Ishikawa (cell line): Measurements from ENCODE around the gene MID1.

ENCODE experiments used
- CEBPB ChIP-seq: IDR thresholded peaks from 2 replicates; pipeline ENCODE4 v1.6.1; 2012
- CREB1 ChIP-seq: IDR thresholded peaks from 2 replicates; pipeline ENCODE4 v1.6.1; 2012; ENCODE audit warnings: low read depth
- EP300 ChIP-seq: IDR thresholded peaks from 2 replicates; pipeline ENCODE4 v1.6.1; 2012; ENCODE audit warnings: borderline replicate concordance
- MAX ChIP-seq: IDR thresholded peaks from 2 replicates; pipeline ENCODE4 v1.6.1; 2012
- RAD21 ChIP-seq: IDR thresholded peaks from 2 replicates; pipeline ENCODE4 v1.6.1; 2012; ENCODE audit warnings: low read depth
- REST ChIP-seq: IDR thresholded peaks from 2 replicates; pipeline ENCODE4 v1.6.1; 2012; ENCODE audit warnings: low read depth, mild to moderate bottlenecking
- TAF1 ChIP-seq: IDR thresholded peaks from 2 replicates; pipeline ENCODE4 v1.6.1; 2012; ENCODE audit warnings: low read depth, mild to moderate bottlenecking
- TCF12 ChIP-seq: IDR thresholded peaks from 2 replicates; pipeline ENCODE4 v1.6.1; 2012; ENCODE audit warnings: low read depth
- TEAD4 ChIP-seq: IDR thresholded peaks from 2 replicates; pipeline ENCODE4 v1.6.1; 2012
- YY1 ChIP-seq: IDR thresholded peaks from 2 replicates; pipeline ENCODE4 v1.6.1; 2012; ENCODE audit warnings: low read depth

- TF ChIP-seq TAF1 = no peak
- TF ChIP-seq REST = no peak
- TF ChIP-seq CEBPB = no peak
- no peak for TF ChIP-seq TCF12
- no peak for TF ChIP-seq RAD21
- TF ChIP-seq YY1 = no peak
- TF ChIP-seq CREB1 = no peak
- TF ChIP-seq MAX = no peak
- no peak for TF ChIP-seq EP300
- TF ChIP-seq TEAD4 = no peak
Observed at GRCh38 chrX:10617186-10617998, 3.0 kb downstream of the MID1 start.
